GM12878 (cell line): Measurements from ENCODE around the gene HNRNPF.

Experiments used
- ATF2 ChIP-seq: IDR thresholded peaks from 2 replicates; pipeline ENCODE4 v1.6.1; 2012; ENCODE audit warnings: low read length, inconsistent platforms
- KDM1A ChIP-seq: fragments of 200-600 bp; sonication (generic); IDR thresholded peaks from 2 replicates; pipeline ENCODE4 v1.6.1; 2016; ENCODE audit warnings: borderline replicate concordance
- MYB ChIP-seq: fragments of 150-350 bp; IDR thresholded peaks from 2 replicates; pipeline ENCODE4 v1.6.1; 2014; ENCODE audit warnings: mild to moderate bottlenecking, low read depth, low read length, borderline replicate concordance
- PAX5 ChIP-seq: IDR thresholded peaks from 2 replicates; pipeline ENCODE4 v1.6.1; 2011; ENCODE audit warnings: low read depth, low read length, borderline replicate concordance
- SREBF2 ChIP-seq: IDR thresholded peaks from 2 replicates; pipeline ENCODE4 v1.6.1; 2012; ENCODE audit warnings: mild to moderate bottlenecking, low read length
- TAF1 ChIP-seq: IDR thresholded peaks from 2 replicates; pipeline ENCODE4 v1.6.1; 2011; ENCODE audit warnings: mild to moderate bottlenecking, low read depth, low read length, borderline replicate concordance
- TARDBP ChIP-seq: IDR thresholded peaks from 2 replicates; pipeline ENCODE4 v1.6.1; 2016; ENCODE audit warnings: borderline replicate concordance
- TBL1XR1 ChIP-seq: IDR thresholded peaks from 2 replicates; pipeline ENCODE4 v1.6.1; 2012; ENCODE audit warnings: low read depth, low read length, improper control_type of control experiment
- TF ChIP-seq, protein P1 (sequence below), 3 experiments: IDR thresholded peaks in 2 of 3; conservative IDR thresholded peaks in 1 of 3; 2 replicates each; pipeline ENCODE4 v1.5.1; 2011; ENCODE audit warnings: low read depth in 3 of 3, low read length in 3 of 3, mild to moderate bottlenecking in 3 of 3, control low read depth in 2 of 3, moderate library complexity in 2 of 3, inconsistent platforms in 1 of 3, mixed read lengths in 1 of 3; ENCODE audit not compliant: control insufficient read depth in 2 of 3, insufficient read depth in 1 of 3; ENCODE audit errors: extremely low read depth in 1 of 3
- TF ChIP-seq, protein P2 (sequence below): fragments of 450-650 bp; IDR thresholded peaks from 2 replicates; pipeline ENCODE4 v1.6.1; 2017; ENCODE audit warnings: mild to moderate bottlenecking

DNA sequence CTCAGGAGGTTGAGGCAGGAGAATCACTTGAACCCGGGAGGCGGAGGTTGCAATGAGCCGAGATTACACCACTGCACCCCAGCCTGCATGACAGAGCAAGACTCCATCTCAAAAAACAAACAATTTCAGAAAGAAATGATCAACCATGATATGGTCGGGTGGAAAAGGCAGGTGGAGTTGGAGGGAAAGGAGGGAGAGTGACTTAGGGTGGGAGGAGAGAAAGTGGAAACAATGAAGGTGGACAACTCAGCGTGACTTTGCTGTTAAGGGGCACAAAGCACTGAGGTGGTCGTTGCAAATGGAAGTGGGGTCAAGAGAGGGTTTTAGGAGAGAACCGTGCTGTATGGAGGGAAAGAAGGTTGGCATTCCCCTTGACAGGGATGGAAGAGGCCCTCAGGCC, 67.5 kb downstream of the HNRNPF start:
- no peak for TF ChIP-seq TAF1
- TF ChIP-seq, protein P1, sequence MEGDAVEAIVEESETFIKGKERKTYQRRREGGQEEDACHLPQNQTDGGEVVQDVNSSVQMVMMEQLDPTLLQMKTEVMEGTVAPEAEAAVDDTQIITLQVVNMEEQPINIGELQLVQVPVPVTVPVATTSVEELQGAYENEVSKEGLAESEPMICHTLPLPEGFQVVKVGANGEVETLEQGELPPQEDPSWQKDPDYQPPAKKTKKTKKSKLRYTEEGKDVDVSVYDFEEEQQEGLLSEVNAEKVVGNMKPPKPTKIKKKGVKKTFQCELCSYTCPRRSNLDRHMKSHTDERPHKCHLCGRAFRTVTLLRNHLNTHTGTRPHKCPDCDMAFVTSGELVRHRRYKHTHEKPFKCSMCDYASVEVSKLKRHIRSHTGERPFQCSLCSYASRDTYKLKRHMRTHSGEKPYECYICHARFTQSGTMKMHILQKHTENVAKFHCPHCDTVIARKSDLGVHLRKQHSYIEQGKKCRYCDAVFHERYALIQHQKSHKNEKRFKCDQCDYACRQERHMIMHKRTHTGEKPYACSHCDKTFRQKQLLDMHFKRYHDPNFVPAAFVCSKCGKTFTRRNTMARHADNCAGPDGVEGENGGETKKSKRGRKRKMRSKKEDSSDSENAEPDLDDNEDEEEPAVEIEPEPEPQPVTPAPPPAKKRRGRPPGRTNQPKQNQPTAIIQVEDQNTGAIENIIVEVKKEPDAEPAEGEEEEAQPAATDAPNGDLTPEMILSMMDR (IDR thresholded peaks at IDR 0.05 in 2 of 3, conservative IDR thresholded peaks at IDR 0.05 in 1 of 3; ENCODE audit: control insufficient read depth in 2 of 3, extremely low read depth in 1 of 3, insufficient read depth in 1 of 3, low read depth in 3 of 3, low read length in 3 of 3): no peak
- TF ChIP-seq KDM1A: no peak
- no peak for TF ChIP-seq MYB
- no peak for TF ChIP-seq TBL1XR1
- TF ChIP-seq ATF2: no peak
- no peak for TF ChIP-seq SREBF2
- no peak for TF ChIP-seq PAX5
- TF ChIP-seq, protein P2, sequence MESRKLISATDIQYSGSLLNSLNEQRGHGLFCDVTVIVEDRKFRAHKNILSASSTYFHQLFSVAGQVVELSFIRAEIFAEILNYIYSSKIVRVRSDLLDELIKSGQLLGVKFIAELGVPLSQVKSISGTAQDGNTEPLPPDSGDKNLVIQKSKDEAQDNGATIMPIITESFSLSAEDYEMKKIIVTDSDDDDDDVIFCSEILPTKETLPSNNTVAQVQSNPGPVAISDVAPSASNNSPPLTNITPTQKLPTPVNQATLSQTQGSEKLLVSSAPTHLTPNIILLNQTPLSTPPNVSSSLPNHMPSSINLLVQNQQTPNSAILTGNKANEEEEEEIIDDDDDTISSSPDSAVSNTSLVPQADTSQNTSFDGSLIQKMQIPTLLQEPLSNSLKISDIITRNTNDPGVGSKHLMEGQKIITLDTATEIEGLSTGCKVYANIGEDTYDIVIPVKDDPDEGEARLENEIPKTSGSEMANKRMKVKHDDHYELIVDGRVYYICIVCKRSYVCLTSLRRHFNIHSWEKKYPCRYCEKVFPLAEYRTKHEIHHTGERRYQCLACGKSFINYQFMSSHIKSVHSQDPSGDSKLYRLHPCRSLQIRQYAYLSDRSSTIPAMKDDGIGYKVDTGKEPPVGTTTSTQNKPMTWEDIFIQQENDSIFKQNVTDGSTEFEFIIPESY: no peak
- no peak for TF ChIP-seq TARDBP
